ENCODE data around the gene FANCI. TPM values are rescaled to one million over a fixed set of nuclear protein-coding genes. Genes with fewer than 3 reads are reported as not detected.

The FANCI gene
- total RNA-seq, 2 experiments from 2014 or later = 180 TPM

DNA sequence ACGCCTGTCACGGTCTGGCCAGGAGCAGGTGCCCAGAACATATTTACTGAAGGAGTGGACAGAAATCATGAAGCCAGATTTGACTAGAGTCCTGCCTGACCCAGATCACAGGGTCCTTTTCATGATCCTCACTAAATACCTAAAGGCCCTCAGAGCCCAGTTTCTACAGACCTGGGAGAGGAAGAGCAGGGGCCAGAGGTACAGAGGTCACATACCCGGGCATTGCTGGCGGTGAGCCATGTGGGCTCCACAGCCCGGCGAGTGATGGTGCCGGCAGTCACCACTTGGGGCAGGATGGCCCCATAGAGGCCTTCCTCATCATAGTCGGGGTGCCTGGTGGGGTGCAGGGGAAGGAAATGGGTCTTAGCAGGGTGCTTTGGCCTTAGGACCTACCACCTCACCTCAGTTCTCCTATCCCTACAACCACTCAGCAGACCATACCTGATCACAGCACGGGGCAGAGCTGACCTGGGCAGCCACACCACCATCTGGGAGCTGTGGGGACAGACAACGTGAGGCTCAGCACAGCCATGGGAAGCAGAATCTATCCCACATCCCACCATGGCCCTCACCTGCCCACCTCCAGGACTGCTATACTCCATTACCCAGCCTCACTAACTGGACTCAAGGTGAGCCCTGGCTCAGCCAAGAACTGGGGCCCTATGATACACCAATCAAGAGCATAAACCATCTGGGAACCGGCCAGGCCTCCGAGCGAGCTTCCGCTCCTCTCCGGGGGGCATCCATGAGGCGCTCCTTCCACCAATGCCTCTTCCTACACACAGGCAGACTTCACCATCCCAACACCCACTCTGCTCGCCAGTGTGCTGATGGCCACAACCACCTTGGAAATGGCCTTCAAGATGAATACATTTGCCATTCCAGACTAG lies 78.0 kb downstream of the FANCI start:
- DNase-seq (no peak), ATAC-seq (no peak)
- ChIA-PET POLR2A (interaction anchor here (1.0 to 11.2 kb wide), 3 partner anchors 7 to 66 kb away, joined by 3 to 128 read pairs (median 8); no protein-coding TSS in a partner anchor), CTCF (interaction anchor here (1.1 to 4.6 kb wide), 4 partner anchors 9 to 115 kb away, joined by 4 to 17 read pairs (median 8); no protein-coding TSS in a partner anchor)
- H3K9me3 Mint-ChIP-seq = no peaks in the 10 kb centered on the region
- H3K4me3 Mint-ChIP-seq = no peak overlapping the region
- H3K27ac Mint-ChIP-seq = peak overlapping the region; percentile 8
- no peaks in the 10 kb centered on the region for H3K27me3 Mint-ChIP-seq
- intact Hi-C loops (cut with micrococcal nuclease) = no loop called here
- peaks cover 58% of the 10 kb centered on the region for H3K36me3 Mint-ChIP-seq (ENCODE audit: low read depth)
- TF ChIP-seq, protein P1, sequence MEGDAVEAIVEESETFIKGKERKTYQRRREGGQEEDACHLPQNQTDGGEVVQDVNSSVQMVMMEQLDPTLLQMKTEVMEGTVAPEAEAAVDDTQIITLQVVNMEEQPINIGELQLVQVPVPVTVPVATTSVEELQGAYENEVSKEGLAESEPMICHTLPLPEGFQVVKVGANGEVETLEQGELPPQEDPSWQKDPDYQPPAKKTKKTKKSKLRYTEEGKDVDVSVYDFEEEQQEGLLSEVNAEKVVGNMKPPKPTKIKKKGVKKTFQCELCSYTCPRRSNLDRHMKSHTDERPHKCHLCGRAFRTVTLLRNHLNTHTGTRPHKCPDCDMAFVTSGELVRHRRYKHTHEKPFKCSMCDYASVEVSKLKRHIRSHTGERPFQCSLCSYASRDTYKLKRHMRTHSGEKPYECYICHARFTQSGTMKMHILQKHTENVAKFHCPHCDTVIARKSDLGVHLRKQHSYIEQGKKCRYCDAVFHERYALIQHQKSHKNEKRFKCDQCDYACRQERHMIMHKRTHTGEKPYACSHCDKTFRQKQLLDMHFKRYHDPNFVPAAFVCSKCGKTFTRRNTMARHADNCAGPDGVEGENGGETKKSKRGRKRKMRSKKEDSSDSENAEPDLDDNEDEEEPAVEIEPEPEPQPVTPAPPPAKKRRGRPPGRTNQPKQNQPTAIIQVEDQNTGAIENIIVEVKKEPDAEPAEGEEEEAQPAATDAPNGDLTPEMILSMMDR (IDR thresholded peaks at IDR 0.05) = no peak
- peaks cover 14% of the 10 kb centered on the region for H3K4me1 Mint-ChIP-seq (ENCODE audit: low read depth)

DNA sequence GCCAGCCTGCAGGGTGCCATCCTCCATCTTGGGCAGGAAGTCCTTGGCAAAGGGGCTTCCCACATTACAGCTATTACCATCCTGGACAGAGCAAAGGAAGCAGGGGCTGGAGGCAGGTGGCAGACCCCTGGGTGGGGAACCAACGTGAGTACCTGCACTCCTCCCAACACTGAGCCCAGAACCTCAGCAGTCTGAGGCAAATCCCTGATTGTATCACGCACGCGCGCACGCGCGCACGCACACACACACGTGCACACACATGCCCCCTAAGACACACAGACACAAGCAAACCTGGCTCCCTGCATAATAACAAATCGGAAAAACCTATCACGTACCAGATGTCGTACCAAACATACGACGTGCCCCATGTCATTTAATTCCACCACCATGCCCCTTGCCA lies 79.0 kb downstream of the FANCI start:
- Mint-ChIP-seq H3K9me3 (no peaks in the 10 kb centered on the region), H3K27ac (peak overlapping the region; percentile 3), H3K27me3 (no peaks in the 10 kb centered on the region), H3K36me3 (ENCODE audit: low read depth) (peaks cover 58% of the 10 kb centered on the region), H3K4me1 (ENCODE audit: low read depth) (peaks cover 5% of the 10 kb centered on the region), H3K4me3 (no peak overlapping the region)
- ATAC-seq (no peak), DNase-seq (no peak)
- CTCF ChIA-PET = interaction anchor here (1.1 to 1.8 kb wide), 2 partner anchors 9 to 116 kb away, joined by 4 to 6 read pairs; no protein-coding TSS in a partner anchor
- POLR2A ChIA-PET = interaction anchor here (0.6 to 11.7 kb wide), 3 partner anchors 3 to 58 kb away, joined by 3 to 128 read pairs (median 128); no protein-coding TSS in a partner anchor
- TF ChIP-seq, protein P1 (IDR thresholded peaks at IDR 0.05) = no peak
- intact Hi-C loops (cut with micrococcal nuclease) = no loop called here

DNA sequence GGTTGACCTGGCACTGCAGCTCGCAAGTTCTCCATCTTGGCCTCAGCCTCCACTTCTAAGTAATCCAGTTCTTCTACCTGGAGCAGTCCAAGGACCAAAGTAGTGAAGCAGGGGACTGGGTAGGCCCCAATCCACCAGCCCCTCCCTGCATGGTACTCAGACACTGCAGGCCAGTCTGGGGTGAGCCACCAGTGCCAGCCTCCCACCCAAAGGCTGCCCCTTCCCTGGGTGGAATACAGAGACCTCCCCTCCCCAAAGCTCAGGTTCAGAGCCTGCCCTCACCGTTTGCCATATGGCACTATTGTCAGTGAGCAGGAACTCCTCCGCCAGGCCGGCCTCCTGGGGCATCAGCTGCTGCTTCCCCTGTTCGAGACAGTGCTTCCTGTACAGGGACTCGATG lies 80.0 kb downstream of the FANCI start:
- Mint-ChIP-seq H3K4me3 (no peak overlapping the region), H3K36me3 (ENCODE audit: low read depth) (peaks cover 60% of the 10 kb centered on the region), H3K27me3 (no peaks in the 10 kb centered on the region), H3K4me1 (ENCODE audit: low read depth) (peaks cover 8% of the 10 kb centered on the region), H3K9me3 (no peaks in the 10 kb centered on the region), H3K27ac (peak overlapping the region; percentile 34)
- DNase-seq = no peak
- TF ChIP-seq, protein P1 (IDR thresholded peaks at IDR 0.05) = no peak
- no peak for ATAC-seq
- POLR2A ChIA-PET = interaction anchor here (1.2 to 11.7 kb wide), 3 partner anchors 4 to 12 kb away, joined by 8 to 128 read pairs (median 128); no protein-coding TSS in a partner anchor
- CTCF ChIA-PET = interaction anchor here (1.0 to 1.9 kb wide), 5 partner anchors 9 to 117 kb away, joined by 3 to 7 read pairs (median 3); no protein-coding TSS in a partner anchor
- intact Hi-C loops (cut with micrococcal nuclease) = no loop called here

DNA sequence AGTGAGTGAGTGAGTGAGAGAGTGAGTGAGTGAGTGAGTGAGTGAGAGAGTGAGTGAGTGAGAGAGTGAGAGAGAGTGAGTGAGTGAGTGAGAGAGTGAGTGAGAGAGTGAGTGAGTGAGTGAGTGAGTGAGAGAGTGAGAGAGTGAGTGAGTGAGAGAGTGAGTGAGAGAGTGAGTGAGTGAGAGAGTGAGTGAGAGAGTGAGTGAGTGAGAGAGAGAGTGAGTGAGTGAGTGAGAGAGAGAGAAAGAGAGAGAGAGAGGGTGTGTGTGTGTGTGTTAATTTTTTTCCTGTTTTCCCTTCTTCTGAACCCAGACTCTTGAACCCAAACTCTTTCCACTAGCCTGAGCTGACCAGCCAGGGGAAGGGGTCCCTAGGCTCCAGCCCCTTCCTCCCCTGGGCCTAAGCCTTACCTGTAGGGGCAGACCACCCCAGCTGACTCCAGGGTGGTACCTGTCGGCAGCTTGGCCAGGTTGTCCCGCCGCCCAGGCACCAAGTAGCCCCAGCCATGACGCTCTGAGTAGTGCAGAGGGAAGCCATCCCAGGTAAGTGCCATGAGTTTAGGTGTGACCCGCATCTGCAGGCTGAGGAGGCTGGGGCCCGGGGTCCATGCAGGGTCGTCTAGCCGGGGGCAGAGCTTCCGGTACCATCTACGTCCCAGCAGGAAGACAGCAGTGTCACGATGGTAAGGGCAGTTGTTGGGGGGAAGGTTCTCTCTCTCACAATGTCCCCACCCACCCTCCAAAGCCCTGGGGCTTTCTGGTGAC lies 81.4 kb downstream of the FANCI start:
- intact Hi-C loops (cut with micrococcal nuclease) = no loop called here
- H3K36me3 Mint-ChIP-seq (ENCODE audit: low read depth) = peaks cover 65% of the 10 kb centered on the region
- no peaks in the 10 kb centered on the region for H3K9me3 Mint-ChIP-seq
- ATAC-seq (no peak), DNase-seq (no peak)
- TF ChIP-seq, protein P1 (IDR thresholded peaks at IDR 0.05) = no peak
- CTCF ChIA-PET = interaction anchor here (1.3 to 1.9 kb wide), 2 partner anchors 8 to 13 kb away, joined by 3 to 7 read pairs; no protein-coding TSS in a partner anchor
- no peaks in the 10 kb centered on the region for H3K27me3 Mint-ChIP-seq
- H3K4me3 Mint-ChIP-seq = no peak overlapping the region
- peaks cover 22% of the 10 kb centered on the region for H3K4me1 Mint-ChIP-seq (ENCODE audit: low read depth)
- POLR2A ChIA-PET = interaction anchor here (1.4 to 11.7 kb wide), 3 partner anchors 3 to 13 kb away, joined by 5 to 128 read pairs (median 128); no protein-coding TSS in a partner anchor
- H3K27ac Mint-ChIP-seq = peak overlapping the region; percentile 51

Data from activated CD8-positive, alpha-beta T cell treated with anti-CD3 and anti-CD28 coated beads for 36 hours (primary cell).